ENCODE measurements around the gene IGFALS.

Gene IGFALS

DNA sequence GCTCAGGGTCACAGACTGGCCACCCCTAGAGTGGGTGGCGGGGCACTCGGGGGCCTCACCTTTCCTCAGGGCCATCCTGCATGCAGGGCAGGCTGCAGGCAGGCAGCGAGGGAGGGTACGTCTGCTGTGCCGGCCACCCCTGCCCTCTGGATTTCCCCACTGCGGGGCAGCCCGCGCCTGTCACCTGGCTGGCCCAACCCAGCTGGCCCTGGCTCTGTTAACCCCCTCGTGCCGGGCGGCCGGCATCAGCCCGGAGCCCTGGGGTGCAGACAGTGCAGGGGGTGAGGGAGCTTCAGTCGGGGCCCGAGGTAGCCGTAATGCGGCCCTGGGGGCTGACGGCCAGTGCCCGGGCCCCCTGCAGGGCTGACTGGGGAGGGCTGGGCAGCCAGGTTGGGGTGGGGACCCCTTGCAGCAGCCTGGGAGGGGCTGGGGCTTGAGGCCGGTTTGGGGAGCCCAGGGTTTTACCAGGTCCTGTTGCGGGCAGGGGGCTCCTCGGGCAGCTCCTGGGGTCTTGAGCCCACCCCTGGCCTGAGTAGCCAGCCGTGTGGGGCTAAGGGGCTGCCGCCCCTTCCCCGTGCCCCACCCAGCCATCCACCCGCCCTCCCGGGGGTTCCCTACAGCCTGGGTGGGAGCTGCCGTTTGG is at the start of gene IGFALS:
Gene IGFALS, minus strand, starts transcription at position 128 of the 643 bp plus-strand sequence. Its CDS starts 53 bp downstream, at position 75.
- DNase-seq, result no peak

DNA sequence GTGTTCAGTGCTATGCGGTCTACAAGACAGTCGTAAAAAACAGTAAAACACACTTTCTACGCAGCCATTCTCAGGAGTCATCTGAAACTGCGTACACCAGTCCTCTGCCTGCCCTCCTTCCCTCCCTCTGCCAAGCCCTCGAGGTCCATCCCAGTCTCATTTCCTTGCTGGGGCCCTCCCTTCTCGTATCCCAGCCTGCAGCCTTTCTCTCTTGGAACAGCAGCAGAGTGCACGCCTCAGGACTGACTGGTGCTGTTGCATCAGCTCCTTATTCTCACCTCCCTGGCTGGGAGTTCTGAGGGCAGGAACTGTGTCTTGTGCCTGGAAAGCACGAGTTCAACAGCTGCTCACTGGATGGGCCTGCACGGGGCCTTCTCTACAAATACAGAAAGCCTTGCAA is 46.0 kb upstream of the IGFALS start:
- no peak for DNase-seq

DNA sequence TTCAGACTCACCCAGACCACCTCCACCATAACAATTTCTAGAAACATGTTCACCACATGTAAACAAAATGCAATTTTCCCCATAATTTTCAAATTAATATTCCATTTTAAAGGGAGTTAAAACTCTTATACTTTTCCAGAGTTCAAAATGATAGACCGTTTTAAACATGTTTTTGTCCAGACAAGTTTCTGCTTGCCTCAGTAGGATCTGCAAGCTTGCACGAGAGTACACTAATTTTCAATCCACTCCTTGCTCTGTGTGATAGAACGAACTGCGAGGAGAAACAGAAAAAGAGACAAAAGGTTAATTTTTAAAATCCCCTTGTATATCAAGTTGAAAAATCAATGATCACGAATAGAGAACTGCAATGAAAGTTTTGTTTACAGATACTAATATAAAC is 40.6 kb upstream of the IGFALS start:
- no peak for DNase-seq

DNA sequence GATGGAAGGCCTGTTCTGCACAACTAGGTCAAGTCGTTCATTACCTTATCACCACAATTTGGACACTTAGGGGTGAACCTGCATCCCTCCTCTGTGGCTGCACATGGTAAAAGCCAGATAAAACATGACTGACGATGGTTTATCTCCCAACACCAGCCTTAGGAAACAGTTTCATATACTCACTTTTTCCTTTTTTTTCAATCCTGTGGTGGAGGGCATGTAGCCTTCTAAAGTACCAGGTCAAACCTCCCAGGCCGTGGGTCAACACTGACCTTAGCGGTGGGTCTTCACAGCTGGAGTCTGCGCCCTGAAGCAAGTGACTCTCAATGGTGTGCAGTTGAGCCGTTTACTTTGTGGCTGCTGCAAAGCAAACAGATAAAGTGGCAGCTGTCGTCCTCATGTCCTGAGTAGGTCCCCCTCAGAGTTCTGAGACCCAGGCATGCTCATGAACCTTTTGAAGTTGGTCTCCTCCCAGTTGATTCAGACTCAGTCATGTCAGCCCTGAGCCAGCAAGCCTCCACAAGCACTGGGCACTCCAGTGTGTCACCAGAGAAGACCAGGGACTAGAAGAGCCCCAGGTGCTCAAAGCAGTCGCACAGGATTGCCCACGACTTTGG is 39.4 kb upstream of the IGFALS start:
- DNase-seq, result no peak

DNA sequence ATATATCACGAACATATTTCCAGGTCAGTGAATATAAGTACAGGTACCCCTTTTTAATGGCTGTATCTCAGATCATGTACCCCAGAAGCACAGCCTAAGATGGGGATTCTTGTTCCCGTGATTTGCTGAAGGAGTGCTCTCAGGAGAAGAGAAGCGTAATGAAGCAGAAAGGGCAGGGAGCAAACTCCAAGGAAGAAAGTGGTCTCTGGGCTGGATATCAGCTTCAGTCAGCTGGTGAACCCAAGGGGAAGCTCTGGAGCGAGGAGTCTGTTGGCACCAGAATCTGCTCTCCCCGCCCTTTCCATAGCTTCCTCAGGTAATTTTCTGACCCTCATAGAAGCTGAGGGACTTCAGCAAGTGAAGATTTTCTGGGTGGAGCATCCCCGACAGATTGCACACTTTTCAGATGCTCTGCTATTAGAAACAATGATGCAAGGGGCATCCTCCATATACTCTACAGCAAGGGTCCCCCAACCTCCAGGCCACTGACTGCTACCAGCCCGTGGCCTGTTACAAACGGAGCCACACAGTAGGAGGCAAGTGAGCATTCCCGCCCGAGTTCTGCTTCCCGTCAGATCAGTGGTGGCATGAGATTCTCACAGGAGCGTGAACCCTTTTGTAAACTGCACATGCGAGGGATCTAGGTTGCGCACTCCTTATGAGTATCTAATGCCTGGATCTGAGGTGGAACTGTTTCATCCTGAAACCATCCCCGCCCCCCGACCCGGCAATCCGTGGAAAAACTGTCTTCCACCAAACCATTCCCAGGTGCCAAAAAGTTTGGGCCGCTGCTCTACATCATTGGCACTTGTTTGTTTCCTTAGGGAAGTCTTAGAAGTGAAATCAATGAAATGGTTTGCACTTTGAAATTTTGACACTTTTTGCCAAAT is 37.9 kb upstream of the IGFALS start:
- no peak for DNase-seq

DNA sequence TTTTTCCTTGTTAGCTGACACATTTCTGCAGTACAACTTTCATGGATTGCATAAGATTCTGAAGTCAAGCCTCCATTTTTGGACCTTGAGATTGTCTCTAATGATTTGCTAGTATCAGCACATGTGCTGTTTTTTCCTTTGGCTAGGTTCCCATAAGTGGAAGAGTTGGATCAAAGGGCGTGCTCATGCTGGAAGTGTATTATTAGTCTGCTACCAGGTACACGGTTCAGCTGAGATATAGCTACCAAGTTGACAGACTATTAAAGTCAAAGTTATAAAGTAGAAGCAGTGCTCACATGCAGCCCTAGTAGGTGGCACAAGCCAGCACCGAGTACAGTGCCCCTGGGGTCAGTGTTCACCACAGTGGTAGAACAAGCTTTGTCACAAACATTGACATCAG is 36.7 kb upstream of the IGFALS start:
- DNase-seq, result no peak

DNA sequence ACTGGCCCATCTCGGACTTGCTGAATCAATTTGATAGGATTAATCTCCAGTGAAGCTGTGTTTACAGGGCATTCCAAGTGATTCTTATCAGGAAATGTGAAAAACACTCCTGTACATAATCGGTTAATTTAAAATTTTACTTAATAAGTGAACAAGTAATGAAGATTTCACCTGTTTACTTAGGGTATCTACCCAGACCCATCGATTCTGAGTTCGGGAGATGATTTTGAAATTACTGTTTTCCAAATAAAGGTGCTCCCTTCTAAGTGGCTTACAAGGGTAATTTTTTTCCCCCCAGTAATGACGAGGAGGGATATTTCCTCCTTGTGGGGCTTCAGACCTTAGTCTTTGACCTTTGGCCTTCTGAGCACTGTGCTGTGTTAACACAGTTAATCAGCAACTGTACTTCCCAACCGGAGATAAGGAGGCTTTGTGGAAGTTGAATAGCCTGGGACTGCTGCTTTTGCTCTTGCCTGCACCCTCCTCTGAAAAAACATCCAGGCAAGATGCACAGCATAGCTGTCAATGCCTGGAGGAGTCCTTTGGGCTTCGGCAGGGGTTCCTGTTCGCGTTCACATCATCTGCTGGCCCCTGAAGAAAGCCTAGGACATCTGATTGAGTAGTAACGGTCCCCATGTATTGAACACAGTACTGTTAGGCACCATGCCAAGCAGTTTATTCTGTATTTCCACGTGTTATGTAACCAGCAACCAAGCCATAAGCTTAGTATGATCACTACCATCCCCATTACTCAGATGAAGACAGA is 35.3 kb upstream of the IGFALS start:
- DNase-seq, result no peak

DNA sequence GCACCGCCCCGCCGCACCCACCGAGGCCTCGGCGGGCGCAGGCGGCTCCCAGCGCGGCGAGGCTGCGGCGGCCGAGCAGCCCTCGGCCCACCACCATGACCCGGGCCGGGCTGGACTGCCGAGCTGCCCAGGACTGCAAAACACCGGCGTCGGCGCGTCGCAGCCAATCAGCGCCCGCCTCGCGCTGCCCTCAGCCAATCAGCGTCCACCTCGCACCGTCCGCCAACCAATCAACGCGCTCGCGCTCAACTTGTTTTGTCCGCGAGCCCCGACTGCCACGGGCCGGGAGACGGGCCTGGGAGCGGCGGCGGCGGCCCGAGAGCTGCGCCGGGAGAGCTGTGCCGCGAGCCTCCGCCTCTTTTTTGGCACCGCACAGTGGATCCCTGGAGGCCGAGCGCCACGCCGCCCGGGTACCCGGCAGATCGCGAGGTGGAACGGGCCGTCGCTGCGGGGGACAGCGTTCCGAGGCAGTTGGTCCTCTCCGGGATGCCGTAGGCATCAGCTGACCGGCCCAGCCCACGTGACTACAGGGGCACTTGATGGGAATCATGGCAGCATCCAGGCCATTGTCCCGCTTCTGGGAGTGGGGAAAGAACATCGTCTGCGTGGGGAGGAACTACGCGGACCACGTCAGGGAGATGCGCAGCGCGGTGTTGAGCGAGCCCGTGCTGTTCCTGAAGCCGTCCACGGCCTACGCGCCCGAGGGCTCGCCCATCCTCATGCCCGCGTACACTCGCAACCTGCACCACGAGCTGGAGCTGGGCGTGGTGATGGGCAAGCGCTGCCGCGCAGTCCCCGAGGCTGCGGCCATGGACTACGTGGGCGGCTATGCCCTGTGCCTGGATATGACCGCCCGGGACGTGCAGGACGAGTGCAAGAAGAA is 33.4 kb upstream of the IGFALS start, which contains the start of the genes FAHD1 and HAGH:
Gene FAHD1, plus strand, starts transcription at position 516 of the 883 bp plus-strand sequence. Its CDS starts 33 bp downstream, at position 549.
Gene HAGH, minus strand, starts transcription at position 135 of the 883 bp plus-strand sequence. Its CDS starts 38 bp downstream, at position 97.
- peak; percentile 50 for DNase-seq

DNA sequence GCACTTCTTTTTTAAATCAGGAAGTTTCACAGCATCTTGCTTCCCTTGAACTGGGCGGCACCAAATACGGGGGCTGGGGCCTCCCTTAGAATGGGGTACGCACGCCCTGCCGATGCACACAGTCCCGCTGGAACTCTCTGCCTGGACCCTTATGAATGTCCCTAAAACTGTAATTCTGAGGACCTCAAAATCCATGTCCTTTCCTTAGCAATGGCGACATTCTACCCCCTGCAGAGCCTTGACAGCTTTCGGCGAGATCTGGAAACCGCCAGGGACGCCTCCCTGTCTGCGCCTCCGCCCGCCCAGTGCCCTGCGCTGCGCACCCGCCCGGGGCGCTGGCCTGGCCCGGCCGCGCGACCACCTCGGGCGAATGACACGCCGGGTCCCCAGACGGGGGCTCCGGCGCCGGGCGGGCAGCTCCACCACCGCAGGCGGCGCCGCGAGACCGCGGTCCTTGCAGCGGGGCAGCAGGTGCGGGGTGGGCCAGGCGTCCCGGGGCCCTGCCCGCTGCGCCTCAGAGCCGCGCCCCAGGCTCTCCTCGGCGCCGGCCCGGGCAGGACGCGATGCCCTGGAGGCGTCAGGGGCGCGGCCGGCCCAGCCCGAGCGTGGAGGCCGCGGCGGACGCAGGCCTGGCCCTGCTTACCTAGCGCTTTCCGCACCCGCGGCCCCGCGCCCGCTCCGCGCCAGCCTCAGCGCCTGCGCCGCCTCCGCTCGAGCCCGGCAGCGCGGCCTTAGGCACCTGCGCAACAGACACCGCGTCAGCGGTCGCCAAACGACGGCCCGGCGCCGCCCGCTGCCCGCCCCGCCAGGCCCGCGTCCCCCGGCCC is 32.6 kb upstream of the IGFALS start:
- peak; percentile 8 to 36 for DNase-seq

DNA sequence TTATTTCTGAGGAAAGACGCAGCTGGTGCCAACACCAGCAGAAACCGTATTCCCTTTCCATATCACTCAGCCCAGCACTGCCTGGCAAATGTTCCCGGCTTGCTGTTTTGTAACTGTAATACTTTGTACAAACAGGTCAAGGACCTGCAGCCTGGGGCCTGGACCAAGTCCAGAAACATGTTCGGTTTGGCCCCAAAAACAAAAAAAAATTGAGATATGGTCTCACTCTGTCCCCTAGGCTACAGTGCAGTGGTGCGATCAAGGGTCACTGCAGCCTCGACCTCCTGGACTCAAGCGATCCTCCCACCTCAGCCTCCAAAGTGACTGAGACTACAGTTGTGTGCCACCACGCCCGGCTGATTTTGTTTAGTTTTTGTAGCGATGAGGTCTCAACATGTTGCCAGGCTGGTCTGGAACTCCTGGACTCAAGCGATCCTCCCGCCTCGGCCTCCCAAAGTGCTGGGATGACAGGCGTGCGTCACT is 31.9 kb upstream of the IGFALS start:
- no peak for DNase-seq

DNA sequence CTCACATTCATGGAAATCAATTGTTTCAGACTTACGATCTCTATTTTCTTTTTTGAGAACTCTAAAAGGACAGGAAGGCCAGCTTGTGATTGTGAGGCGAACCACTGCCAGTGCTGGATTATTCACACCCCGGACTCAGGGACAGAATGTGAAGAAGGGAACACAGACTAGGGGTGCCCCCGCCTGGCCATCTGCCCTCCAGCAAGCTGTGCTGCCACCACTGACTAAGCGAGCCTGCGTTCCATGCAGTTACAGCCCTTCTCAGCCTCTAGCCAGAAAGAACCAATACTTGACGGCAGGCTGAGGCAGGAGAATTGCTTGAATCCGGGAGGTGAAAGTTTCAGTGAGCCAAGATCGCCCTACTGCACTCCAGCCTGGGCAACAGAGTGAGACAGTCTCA is 30.3 kb upstream of the IGFALS start:
- peak; percentile 50 to 52 for DNase-seq

DNA sequence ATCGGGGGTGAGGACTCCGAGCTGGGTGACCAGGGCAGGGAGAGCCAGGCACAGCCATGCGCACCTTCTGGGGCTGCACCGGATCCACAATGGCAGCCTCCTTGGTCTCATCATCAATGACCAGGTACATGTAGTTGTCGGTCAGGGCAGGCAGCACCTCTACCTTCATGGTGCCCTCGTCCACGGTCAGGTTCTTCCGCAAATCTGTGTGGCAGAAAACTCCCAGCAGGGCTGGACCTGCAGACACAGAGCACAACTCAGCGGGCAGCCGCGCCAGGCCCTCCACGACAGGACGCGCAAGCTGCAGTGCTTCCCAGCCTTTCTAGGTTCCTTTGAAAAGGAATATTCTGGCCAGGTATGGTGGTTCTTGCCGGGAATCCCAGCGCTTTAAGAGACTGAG is 29.3 kb upstream of the IGFALS start:
- DNase-seq, result no peak

DNA sequence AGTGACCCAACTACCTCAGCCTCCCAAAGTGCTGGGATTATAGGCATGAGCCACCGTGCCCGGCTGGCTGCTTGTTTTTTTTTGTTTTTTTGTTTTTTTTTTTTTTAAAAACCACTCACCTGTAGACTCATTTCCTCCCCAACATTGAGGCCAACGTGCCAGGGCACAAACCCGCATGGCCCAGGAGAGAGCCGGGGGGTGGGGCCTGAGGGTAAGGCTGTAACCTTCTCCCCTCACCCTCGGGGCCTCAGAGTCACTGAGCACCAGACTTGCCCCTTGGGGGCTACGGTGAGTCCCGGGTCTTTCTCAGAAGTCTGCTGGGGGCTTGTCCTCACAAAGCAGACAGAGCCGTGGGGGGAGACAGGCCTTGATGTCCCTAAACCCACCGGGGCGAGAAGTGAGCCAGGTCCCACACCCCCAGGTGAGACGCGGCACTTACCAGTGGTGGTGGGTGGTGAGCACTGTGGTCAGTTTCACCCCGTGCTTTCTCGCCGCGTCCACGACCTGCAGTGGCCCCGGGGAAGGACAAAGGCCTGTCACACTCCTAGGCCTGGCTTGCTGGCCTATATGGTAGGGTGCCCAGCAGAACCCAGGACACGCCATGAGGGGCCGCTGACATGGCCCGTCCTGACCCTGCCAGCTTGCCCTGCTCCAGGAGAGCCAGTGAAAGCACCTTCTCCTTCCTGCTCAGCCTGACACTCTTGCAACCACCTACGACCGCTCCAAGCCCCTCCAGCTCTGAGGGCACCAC is 28.5 kb upstream of the IGFALS start:
- no peak for DNase-seq

DNA sequence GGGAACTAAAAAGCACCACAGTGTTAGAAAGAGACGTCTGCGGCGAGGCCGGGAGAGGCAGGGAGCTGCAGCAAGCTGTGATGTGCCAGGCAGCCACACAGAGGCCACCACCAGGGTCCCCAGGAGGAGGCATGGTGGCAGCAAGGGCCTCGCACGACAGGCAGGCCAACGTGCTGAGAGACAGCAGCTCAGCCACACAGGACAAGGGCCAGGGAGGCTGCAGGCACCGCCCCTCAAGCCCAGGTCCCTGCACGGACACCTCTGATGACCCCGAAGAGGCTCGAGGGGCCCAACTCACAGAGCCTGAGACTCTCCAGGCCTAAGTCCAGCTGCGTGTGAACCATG is 27.4 kb upstream of the IGFALS start:
- no peak for DNase-seq

DNA sequence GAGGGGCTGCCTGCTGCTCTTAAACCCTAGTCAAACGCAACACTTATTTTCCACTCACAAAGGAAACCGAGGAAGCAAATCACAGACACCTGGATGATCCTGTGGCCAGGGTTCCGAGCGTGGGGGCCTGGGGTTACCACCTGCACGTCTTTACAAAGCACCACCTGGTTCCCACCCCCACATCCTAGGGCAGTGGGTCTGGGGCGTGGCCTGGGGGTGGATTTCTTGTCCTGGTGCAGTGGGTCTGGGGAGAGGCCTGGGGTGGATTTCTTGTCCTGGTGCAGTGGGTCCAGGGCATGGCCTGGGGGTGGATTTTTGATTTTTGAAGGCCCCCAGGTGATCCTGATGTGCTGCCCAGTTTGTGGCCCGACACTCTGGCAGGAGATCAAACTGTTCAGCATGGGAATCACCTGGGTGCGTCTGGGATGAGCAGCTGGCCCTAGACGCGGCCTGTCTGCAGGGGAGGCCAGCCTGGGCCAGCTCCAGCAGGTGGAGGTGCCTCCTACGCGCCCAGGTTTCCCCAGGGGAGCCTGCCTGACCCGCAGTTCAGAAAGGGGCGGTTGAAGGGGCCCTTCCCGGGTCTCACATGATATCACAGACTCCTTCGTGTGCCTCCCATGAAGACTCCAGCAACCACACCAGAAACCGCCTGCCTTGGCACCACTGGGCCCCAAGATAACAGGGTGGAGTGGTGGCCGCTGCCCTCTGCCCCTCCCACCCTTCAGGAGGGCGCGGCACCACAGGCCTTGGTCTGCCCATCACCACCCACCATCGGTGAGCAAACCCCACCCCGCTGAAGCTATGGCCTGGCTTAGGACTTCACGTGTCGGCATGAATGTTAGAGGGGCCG is 26.8 kb upstream of the IGFALS start:
- DNase-seq, result no peak

DNA sequence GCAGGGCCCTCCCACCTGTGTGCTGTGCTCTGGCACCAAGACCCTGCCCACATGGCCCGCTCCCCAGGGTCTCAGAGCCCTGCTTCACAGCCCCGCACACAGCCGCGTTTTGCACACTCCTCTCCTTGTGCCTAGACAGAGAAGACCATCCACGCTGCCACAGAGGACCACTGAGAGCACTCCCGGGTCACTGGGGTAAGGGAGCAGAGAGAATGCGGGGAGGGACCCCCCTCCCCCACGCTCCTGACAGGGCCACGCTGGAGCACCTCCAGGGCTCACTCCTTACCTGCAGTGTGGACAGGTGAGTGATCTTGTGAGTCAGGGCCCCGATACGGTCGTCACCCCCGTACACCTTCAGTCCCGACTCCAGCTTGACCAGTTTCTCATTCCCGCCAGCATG is 26.1 kb upstream of the IGFALS start:
- no peak for DNase-seq

DNA sequence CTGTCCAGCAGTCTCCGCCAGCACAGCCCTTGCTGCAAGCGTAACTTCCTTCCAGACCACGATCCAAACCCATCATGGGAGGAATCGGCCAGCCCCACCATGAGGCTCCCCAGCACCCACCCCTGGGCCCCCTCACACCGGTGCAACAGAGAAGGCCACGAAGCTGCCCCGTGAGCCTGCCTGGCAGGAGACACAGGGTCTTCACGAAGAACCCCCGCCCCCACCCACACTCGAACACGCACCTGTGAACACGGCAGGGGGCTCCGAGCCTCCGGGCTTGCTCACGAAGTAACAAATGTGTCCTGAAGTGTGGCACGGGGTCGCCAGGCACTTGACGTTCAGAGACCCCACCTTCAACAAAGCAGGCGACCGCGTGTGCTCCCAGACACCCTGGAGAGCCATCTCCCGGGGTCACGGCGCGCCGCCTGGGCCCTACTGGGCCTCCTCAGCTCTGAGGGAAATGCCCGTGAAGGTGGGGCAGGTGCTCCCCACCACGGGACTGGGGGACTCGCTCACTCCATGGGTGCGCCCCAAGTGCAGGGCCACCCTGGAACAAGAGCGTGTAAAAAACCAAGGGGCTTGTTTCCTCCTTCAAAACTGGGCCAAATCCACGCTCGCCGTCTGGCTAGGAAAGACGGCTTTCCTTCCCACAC is 25.5 kb upstream of the IGFALS start:
- DNase-seq, result no peak

DNA sequence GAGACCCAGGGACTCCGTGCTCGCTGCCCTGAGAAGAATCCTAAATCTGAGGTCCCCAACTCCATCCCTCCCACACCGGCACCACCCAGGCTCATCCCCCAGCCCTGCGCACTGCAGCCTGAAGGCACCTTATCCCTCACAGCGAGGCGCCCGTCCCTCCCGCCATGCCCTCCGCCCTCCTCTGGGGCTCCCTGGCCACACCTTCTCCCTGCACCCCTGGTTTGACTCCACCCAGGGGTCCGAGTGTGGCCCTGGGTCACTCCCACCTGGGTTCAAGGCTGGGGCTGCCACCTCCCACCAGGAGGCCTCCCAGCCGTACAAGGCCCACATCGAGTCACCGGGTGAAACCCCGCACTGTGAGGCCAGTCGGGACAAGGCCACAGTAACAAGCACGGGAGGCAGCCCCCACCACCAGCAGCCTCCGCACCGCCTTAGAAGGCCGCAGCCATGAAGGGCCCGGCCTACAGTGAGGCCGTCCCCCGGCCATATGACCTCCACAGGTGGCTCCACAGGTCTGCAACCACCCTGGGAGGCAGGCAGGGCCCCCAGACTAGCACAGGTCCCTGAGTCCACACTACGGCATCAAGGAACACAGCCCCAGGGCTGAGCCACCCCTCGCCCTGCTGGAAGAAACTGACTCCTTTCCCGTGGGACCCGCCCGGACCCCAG is 24.8 kb upstream of the IGFALS start:
- DNase-seq, result no peak

All from Kasumi-1 (cell line).